AG10803 (cell line): ENCODE data around the gene MAPT.

Source experiments
- DNase-seq: peaks from one replicate; pipeline ENCODE4 v3.0.0; 2010; ENCODE audit warnings: low read depth
- H3K4me3 ChIP-seq: 2 replicates; pipeline ENCODE4 v1.5.1; 2011; ENCODE audit warnings: mild to moderate bottlenecking, low read length, control low read depth
- CTCF ChIP-seq: conservative IDR thresholded peaks from 2 replicates; pipeline ENCODE4 v1.5.1; 2011; ENCODE audit warnings: mild to moderate bottlenecking, low read length, control low read depth, inconsistent platforms

Gene MAPT

GRCh38 chr17:46063241-46063640, 168.9 kb downstream of the MAPT start:
- peak; percentile 89 for DNase-seq
- TF ChIP-seq CTCF: no peak
- no peak overlapping the region for H3K4me3 ChIP-seq

DNA sequence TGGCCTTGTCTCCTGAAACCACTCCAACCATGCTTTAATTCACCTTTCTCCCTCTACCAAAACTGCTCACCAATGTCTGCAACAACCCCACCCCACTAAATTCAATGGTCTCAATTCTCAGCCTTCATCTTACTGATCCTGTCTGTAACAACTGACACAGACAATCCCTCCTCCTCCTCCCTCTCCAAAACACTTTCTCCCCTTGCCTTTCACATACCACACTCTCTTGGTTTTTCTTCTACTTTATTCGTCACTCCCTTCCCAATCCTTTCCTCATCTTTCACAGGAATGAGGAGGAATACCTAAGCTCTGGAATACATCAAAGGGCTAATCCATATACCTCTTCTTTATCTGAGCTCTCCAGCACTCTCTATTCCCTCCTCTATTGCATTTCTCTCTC, 170.1 kb downstream of the MAPT start:
- H3K4me3 ChIP-seq: no peak overlapping the region
- no peak for DNase-seq
- TF ChIP-seq CTCF: no peak

DNA sequence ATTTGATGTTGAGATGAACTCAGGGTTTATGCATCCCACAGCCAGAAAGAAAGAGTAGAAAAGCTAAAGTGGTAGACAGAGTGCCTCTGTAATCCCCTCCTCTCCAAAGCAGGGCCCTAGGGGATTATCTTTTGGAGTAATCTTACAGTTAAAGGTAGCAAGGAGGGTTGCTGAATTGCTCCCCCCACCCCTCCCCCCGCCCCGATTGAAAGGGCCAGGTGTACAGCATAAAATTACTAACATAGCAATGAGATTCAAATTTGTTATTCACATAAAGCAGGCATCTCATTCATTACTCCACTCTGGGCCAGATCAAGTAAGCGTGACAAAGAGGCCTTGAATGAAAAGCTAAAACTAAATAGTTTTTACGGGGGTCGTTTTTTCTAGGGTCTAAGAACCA, 177.4 kb downstream of the MAPT start:
- no peak for TF ChIP-seq CTCF
- no peak overlapping the region for H3K4me3 ChIP-seq
- no peak for DNase-seq

GRCh38 chr17:46072998-46073397, 178.6 kb downstream of the MAPT start:
- H3K4me3 ChIP-seq: no peak overlapping the region
- DNase-seq: peak; percentile 92
- TF ChIP-seq CTCF: no peak

- DNase-seq: no peak
- H3K4me3 ChIP-seq: no peak overlapping the region
- TF ChIP-seq CTCF: no peak
Measured at GRCh38 chr17:46074540-46074939, 180.2 kb downstream of the MAPT start.
